CD4-positive, alpha-beta T cell treated with Interferon alpha-2 for 1 hour (primary cell): ENCODE data around the gene RRAD.
A peak's percentile ranks its signal among the peaks of the same experiment; 100 is the strongest.

Experiments used
- DNase-seq, 2 donors: peaks; one replicate each; pipeline ENCODE4 v3.0.0-alpha.2; 2020 to 2022

The RRAD gene

DNA sequence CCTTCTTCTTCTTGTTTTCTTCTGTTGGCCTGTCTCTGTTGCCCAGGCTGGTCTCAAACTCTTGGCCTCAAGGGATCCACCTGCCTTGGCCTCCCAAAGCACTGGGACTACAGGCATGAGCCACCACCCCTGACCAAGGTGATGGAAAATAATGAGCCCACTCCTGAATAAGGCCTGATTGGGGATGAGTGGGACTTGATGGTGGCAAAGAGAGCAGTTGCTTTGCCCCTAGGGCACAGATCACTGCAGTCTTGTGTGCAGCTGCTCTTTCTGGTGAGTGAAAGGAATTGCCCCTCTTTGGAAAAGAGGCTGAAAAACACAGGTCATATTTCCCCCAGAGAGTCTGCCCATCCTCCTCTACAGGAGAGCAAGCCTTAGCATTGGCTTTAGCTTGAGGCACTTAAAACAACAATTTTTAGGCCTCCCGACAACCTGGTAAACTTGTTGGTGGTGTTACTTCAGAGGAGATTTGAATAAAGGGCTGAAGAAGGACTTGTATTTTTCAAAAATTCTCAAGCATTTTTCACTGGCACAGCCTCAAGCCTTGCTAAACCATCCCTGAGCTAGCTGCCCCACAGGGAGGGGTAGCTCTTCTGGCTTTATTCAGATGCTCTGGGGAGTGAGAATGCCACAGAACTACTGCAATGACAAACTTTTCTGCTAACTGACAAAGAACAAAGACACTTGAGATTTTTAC, 51.1 kb downstream of the RRAD start:
- peak in 1 of 2 donors; percentile 2 for DNase-seq

DNA sequence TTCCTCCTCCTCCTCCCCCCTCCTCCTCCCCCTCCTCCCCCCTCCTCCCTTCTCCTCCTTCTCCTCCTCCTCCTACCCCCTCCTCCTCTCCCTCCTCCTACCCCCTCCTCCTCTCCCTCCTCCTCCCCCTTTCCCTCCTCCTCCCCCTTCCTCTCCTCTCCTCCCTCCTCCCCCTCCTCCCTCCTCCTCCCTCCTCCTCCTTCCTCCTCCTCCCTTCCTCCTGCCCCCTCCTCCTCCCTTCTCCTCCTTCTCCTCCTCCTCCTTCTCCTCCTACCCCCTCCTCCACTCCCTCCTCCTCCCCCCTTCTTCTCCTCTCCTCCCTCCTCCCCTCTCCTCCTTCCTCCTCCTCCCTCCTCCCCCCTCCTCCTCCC, 51.7 kb downstream of the RRAD start:
- peak in 1 of 2 donors; percentile 14 for DNase-seq

DNA sequence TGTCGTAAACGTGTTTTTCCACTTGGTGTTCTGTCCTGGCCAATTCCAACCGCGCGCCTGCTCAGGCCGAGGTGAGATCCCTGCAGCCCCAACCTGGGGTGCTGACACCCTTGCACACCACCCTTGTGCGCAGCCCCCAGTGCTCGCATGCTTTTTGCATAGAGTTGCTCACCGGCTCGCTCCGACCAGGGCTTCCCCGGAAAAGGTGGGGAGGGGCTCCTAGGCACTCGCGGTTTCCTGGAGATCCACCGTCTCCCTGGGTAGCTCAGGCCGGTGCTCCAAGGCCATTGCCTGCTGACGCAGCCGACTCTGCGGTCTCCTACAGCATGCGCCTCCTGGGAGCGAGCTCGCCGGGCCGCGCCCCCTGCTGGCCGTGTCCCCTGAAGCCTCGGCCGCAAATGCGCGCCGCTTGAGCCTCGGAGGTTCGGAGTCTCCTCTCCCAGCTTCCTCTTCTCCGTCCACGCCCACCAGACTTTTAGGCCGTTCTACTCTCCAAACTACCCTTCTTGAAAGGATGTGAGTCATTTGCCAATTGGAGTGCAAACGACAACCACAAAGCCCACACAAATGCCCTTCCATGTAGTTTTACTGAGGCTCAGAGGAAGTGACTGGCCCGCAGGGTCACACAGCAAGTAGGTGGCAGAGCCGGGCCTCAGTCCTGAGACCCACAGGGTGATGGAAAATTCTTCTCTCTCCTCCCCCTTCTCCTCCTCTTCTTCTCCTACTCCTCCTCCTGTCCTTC, 52.2 kb downstream of the RRAD start:
- DNase-seq: peak; percentile 88 to 91

DNA sequence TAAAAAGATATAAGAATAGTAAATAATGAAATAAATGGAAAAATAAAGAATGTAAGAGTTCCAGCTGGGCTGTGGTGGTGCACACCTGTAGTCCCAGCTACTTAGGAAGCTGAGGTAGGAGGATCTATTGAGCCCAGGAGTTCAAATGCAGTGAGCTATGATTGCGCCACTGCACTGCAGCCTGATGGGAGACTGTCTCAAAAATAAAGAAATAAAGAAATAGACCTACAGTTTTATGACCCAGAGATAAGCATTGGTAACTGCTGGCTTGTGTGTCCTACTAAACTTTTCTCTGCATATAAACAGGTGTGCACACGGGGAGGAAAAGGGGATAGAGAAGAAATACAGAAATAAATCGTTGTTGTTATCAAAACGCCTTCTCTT, 52.8 kb downstream of the RRAD start:
- DNase-seq: no peak

DNA sequence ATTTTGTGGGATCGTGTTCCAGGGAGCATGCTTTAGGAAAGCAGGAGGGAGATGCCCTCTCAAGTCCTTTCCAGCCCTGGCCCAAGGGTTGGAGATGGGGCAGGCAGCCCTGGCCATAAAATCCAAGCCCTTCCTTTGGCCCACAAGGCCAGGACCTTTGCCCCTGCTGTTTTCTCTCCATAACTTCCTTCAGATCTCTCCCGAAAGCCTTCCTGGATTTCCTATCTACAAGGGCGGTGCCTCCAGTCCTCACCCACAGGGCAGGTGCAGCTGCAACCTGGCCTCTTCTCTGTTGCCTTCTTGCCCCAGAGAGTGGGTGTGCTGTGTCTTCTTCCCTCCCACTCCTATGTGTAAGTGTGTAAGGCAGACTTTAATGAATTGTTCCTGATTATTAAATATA, 53.5 kb downstream of the RRAD start:
- no peak for DNase-seq
